ENCODE data around the gene CTSD.

The CTSD gene

DNA sequence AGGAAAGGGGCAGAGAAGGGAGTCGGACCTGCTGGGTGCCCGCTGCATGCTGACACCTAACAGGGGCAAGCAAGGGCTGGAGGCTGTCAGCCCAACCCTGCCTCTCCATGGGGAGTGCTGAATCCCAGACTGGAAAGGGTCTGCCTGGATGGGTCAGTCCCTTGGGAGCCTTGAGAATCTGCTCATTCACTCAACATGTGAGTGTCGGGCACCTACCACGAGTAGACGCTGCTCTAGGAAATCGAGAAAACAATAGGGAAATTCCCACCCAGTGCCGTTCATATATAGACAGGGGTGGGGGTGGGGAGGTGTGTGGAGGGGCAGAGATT lies 4.4 kb upstream of the CTSD start:
- no peak for DNase-seq

DNA sequence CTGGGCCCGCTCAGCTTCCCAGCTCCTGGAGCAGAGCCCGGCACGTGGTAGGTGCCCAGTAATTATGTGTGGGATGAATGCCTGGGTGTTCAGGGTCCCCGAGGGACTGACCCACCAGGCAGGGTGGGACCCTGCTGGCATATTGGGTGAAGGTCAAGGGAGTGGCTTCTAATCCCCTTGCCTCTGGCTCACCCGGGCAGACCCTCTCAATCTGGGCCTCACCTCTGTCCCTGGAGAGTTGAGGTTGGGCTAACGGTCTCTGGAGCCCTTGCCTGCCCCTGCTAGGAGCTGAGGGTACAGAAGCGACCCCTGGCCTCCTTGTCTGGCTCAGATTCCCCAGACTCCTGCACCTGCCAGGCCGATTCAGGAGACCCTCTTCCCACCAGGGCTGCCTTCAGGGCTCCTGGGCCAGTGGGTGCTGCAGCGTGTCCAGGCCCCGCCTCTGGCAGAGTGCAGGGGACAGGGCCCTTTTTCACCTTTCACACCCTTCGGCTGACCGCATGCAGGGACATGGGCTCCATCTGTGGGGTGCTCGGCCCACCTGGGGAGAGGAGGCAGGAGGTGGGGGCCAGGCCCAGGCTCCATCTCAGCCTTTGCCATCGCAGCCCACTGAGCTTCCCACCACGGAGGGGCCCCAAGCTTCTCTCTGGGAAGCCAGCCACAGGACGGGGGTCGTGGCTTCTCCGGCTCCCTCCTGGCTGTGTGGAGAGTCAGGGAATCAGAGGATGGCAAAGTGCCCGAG lies 3.8 kb upstream of the CTSD start:
- no peak for DNase-seq

DNA sequence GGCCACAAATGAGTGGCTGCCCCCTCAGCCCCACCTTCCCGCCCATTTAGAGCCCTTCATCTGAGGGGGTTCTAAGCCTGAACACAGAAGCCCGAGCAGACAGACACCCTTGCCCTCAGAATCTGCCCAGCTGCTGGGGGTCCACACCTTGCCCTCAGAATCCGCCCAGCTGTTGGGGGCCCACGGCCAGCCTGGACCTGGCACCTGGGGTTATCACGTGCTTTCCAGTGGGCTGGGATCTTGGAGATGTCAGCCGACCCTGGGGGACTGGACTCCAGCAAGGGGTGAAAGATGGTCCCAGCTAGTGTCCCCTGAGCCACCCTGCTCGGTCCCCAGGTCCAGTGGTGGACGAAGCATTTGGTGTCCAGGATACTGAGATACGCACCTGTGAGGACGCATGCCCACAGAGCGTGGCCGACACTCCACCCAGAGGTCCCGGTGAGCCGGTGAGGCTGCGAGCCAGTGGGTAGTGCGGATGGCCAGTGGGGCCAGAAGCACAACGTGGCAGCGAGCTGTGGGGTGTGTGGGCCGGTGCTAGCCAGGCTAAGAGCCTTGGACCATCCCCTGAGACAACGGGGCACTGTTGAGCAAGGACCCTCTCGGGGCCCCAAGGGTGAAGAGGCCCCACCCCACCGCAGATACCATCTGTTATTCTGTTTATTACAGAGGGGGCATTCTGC lies 3.1 kb upstream of the CTSD start:
- no peak for DNase-seq

DNA sequence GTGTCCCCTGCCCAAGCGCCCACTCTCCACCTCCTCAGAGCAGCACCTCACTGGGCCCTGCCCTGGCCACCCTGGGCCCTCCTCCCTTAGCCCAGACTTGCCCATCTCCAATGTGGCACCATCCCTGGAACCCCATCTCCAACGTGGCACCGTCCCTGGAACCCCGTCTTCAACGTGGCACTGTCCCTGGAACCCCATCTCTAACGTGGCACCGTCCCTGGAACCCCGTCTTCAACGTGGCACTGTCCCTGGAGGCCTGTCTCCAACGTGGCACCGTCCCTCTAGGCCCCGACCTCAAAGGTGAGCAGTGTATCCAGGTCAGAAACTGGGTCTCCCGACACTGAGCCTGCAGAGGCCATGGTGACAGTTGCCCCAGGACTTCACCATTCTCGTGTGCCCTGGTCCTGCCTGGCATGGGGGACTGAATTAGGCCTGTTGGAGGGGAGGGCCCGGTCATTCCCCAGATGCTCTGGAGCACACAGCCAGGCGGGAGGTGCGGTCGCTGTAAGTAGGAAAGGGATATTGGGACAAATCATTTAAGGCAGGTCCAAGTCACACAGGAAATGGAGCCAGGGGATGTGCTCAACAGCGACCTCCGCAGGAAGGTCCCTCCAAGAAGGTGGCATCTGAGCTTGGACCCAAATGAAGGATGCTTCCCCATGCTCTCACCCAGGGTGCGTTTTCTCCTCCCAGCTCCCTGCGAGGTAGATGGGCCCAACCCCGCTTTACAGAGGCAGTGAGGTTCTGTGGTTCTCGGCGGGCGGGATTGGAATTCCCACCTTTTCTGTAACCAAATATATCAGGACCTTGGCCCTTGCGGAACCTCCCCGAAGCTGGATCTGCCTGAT lies 2.4 kb upstream of the CTSD start:
- no peak for DNase-seq

DNA sequence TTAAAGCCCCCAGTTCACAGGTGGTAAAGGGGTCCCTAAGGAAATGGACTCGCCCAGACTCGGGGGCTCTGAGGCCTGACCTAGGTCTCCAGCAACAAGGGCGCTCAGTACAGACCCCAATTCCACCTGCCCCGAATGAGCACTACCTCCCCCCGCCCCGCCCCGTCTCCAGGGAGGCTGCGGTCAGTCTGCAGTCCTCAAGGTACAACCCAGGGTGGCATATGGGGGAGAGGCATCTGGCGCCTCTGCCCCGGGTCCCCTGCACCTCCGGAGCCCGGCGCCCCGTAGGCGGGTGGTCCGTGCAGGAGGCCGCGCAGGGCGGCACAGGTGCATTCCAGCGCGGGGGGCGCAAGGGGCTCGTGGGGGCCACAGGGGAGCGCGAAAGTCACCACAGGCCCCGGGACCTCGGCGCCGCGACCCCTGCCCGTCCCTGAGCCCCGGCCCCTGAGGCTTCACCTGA lies 361 bp downstream of the CTSD start:
- DNase-seq = no peak

DNA sequence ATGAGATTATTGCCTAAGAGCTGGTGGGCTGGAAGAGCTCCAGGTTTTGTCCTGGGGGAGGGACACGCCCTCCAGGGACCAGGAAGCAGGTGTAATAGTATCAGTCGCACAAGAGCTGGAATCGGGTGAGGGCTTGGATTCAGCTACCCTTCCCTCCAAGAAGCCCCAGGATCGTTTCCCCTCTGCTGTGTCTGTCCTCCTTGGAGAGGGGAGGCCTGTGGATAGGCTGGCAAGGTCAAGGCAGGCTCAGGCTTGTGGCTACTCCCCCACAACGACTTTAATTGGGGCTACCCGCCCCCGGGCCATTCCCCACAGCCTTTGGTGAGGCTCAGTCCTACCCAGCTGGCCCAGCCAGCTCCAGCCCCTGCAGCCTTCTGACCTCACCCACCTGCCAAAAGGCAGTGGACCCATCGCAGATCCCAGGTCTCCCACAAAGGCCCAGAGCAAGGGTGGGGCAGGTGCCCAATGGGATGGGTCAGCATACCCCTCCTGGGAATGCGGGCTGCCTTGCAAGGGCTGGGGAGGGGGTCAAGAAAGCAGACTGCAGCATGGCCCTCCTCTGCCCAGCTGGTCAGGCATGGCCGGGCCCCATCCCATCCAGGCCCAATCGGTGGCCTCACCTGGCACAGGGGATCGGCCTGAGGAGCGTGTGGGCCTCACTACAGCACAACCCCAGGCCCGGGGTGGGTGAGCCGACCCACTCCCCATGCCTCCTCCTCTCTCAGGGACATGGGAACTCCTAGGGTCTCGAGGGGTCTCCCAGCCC lies 1.0 kb downstream of the CTSD start:
- no peak for DNase-seq

DNA sequence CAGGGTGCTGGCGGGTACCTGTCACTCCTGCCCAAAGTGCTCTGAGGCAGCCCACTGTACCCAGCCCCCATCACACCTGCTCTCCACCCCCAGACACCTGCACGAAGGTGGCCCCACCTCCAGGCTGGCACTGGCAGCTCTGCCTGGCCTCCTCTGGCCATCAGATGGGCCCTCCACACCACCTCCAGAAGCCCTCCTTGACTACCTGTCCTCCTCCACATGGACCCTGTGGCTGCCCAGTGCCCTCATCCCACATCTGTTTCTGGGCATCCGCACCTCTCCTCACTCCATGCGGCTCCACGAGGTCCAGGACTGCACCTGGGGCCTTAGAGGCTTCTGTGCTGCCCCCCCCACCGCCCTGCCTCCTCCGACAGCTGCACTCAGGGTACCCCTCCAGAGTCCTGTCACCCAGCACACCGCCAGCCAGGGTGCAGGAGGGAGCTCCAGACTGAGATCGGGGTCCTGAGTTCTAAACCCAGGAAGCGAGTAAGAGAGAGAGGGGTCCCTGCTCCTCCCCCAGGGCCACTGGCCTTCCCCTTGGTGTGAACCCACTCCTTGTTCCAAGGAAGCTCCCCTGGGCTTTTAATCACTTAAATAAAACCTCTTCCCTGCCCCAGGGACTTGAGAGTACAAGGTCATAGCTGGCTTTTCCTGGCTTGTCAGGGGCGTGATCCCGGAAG lies 1.7 kb downstream of the CTSD start:
- no peak for DNase-seq

DNA sequence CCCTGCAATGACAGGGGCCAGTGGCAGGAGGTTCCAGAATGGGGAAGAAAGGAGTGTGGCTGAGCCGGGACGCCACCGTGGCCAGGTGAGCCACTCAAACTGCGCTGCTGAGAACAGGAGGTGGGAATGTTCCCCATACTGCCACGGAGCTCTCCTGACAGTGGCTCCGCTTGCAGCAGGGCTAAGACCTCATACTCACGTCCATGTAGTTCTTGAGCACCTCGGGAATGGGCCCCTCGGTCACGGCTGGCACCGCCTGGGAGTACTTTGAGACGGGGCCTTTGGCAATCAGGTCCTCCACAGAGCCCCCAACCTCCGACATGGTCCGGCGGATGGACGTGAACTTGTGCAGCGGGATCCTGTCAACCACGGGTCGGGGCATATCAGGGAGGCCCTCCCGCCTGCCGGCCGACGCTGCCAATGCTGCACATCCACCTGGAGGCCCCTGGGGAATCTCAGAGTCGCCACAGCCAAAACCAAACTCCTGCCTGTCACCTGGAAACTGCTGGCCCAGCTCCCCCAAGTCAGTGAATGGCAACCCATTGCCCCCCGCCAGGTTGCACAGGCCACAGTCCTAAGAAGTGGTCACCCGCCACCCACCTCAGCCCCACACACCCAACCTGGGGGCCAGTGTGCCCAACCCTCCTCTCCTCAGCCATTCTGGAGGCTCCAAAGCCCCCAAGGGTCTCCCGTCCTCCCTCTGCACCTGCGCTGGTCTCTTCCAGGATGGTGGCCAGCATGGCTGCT lies 2.4 kb downstream of the CTSD start:
- DNase-seq = no peak

DNA sequence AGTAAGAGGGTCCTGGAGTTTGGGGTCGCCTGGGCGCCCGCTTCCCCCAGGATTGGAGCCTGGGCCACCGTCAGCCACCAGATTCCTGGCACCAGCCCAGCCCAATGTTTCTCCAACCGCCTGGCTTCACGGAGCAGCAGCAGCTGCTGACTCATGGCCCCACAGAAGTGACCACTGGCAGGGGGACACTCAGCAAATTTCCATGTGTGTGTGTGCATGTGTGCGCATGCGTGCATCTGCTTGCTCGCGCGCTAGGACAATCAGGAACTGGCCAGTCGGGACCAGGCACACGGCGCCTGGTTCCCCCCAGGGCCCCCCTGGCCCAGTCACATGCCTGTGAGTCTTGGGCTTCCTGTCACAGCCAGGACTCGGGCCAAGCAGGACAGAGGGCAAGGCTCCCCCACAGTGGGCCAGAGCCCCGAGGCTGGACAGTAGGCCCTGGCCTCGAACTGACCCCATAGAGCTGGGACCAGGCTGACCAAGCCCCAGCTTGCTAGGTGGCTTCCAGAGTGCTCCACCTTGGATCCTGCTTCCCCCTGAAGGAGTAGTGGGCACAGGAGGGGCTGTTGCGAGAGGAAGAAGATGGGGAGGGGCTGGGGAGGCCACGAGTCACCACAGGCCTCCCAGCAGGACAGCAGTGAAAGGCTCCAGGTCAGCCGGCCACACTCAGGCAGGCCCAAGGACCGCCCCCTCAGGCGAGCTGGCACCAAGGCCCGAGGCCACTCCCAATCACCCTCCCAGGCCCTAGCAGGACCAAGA lies 3.2 kb downstream of the CTSD start:
- DNase-seq = no peak

DNA sequence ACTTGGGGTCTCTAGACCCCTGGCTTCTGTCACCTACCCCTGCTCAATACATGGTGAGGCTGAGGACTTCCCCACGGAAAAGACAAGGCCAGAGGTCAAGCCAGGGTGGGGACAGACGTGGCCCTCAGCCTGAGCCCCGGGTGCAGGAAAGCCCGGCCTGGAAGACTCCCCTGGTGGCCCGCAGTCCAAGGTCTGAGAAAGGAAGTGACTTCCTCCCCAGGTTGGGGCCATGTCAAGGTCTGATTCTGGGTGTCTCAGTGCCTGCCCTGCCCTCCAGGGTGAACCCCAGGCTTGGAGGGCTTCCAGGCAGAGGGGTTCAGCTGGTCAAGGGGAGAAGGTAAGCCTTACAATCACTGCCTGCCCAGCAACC lies 3.9 kb downstream of the CTSD start:
- DNase-seq = no peak

DNA sequence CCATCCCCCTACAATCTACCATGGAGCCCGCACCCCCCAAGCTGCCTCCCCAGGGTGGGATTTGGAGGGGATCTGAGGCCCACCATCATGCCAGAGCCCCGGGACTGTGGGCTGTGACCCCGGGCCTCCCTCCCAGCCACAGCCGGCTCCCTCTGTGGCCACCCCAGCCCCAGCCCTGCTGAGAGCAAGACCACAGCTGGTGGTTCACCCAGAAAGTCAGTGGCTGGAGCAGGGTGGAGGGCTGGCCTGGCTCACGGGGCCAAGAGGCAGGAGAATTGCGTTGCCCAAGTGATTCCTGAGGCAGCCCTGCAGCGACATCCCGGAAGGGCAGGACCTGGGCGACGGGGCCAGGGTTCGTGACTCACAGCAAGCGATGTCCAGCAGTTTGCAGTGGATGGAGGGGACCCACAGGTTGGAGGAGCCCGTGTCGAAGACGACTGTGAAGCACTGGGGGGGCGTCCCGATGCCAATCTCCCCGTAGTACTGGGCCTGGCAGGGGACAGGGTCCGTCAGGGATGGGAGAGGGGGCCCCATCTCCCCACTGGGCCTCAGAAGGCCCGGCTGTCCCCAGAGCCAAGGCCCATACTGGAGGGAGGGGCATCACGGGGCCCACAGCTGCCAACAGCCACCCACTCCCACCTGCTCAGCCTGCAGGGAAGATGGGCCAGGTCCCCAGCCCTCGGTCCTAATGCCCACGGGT lies 4.4 kb downstream of the CTSD start:
- no peak for DNase-seq

DNA sequence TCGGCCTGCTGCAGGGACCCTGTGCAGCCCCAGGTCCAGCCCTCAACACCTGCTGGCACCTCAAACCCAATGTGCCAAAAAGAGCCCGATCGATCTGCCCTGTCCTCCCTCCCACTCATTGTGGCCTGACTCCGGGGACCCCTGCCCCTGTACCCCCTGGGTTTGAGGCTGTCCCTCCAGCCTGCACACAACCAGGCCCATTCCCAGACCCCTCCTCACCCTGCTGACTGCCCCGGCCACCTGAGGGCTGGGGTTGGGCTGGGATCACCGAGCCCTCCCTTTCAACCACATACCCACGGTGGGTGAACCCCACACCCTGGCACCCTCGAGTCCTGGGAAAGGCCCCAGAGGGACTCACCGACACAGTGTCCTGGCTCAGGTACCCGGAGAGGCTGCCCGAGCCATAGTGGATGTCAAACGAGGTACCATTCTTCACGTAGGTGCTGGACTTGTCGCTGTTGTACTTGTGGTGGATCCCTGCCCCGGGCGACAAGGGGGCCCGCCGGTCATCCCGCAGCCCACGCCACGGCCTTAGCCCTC lies 5.0 kb downstream of the CTSD start:
- no peak for DNase-seq

DNA sequence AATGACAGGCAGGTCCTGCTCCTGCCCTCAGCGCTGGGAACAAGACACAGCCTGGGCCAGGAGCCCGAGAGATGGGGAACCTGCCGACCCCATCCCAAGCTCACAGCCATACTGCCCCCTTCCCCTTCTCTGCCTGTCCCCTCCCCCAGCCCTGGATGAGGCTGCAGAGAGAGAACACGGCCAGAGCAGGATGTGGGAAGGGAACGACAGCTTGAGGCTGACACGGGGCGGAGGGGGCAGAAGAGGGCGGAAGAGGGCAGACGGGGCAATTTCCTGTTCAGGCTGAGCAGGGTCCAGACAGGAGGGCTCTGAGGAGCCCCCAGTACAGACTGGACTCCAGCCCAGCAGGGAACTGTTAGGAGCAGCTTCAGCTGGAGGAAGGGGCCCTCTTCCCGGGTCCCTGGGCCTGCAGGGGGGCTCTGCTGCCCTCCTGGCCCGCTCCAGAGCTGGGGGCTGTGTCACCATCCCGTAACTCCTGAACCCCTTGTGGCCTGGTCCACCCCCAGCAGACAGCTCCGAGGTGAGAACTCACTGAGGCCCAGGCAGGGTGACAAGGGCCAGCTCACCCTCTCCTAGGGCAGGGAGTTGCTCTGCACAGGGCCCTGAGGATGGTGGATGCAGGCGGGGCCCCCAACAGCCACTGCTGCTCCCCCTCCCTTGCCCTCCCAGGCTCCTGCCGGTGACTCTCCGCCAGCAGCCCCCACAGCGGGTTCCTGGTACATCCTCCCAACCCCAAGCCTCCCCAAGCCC lies 5.7 kb downstream of the CTSD start:
- no peak for DNase-seq

DNA sequence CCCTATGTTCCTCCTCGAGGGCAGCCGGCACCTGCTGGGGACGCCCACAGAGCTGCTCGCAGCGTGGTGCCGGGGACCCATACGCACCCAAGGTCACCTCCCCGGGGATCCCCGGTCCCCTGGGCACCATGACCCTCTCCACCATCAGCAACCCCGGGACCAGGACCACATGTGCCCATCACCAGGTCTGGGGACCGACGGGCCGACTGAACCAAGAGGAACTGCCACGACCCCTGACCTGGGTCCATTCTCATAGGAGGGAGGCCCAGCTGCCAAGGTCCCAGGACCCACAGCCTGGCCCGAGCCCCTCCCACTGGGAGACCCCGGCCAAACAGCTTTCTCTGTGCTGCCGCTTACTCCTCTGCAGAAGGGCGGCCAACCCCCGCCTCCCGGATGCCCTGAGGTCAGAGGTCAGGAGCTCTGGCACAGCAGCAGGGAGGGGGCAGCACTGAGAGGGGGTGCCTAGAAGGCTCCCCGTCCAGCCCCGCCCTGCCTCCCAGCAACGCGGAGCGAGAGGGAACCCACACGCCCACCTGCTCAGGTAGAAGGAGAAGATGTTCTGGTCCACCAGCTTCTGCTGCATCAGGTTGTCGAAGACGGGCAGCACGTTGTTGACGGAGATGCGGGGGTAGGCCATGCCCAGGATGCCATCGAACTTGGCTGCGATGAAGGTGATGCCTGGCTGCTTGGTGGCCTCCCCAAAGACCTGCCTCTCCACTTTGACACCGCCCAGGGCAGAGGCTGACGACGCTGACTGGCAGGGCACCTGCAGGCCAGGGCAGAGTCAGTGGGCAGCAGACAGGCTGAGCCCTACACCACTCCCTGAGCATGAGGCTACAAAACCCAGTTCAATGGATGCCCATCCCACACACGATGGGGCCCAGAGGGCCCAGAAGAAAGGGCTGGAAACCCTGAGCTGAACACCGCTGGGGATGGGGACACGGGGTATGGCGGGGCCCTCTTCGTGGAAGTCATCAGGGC lies 6.6 kb downstream of the CTSD start:
- DNase-seq = no peak

DNA sequence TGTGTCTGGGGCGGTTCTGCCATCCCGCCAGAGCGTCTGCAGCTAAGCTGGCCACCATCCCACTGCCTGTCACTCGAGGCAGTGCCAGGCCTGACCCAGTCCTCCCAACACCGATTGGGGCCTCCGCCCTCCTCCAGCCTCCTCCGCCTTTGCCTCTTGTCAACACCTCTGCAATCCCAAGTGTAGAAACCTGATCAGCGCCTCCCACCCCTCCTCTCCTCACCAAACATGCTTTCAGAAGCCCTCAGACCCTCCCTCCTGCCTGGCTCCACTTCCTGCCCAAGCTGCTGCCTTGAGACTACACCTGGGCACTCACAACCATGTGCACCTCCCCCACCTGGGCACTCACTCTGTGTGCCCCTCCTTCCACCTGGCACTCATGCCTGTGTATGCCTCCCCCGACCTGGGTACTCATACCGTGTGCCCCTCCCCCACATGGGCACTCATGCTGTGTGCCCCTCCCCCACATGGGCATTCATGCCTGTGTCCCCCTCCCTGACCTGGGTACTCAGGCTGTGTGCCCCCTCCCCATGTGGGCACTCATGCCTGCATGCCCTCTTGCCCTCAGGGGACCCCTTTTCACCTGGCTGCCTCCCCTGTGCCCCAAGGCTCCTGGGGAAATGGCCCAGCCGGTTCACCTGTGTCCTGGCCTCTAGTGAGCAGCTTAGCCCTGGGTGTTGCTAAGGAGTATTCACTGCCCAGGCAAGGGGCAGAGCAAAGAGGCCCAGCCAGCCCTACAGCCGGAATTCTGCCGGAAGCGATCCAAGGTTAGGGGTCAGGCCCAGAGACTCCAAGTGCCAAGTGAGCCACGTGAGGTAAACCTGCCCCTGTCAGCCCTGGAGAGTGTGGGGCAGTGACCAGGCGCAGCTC lies 7.8 kb downstream of the CTSD start:
- no peak for DNase-seq

DNA sequence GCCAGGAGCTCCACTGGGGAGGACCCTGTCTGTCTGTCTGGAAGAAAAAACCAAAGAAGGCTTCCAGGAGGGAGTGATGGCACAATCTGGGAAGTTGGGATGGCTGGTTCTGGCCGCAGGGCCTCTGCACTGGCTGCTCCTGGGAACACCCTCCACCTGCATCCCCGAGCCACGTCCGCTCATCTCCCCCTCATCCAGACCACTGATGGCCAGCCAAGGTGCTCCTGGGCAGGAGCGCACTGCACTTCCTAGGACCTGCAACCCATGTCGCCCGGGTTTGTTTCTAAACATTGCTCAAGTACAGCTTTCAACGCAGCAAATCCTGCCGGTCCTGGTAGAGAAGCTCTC lies 8.4 kb downstream of the CTSD start:
- DNase-seq = no peak

Data from NCI-H187 (cell line).